ENCODE measurements around the gene SYTL1. TPM values are rescaled to one million over a fixed set of nuclear protein-coding genes. Genes with fewer than 3 reads are reported as not detected.

Gene SYTL1
- total RNA-seq, 4 donors from 2014 or later, result 0.81 to 4.8 (median 2.7) TPM

DNA sequence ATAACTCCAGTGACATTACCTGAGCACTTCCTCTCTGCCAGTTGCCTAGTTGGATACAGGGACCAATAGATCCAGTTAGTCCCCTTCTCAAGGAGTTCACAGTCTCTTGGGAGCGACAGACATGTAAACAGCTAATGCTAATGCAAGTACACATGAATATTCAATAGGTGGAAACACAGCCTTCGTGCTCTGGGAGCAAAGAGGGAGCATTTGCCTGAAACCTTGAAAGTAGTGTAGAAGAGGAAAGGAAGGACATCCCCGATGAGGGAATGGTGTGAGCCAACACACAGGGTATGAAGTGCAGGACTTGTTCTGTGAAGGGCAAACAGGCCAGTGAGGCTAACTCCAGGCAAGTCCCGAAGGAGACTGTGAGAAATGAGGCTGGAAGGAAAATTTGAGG is 23.7 kb upstream of the SYTL1 start:
- TF ChIP-seq POLR2AphosphoS5 (IDR thresholded peaks at IDR 0.05) (no peak), EP300 (IDR thresholded peaks at IDR 0.05) (no peak), POLR2A (IDR thresholded peaks at IDR 0.05) (no peak), CTCF (IDR thresholded peaks at IDR 0.05) (no peak)
- 7 to 15% methylated on average over 2 to 4 of the region's 4 CpGs for WGBS, 2 donors (ENCODE audit: low coverage in 1 of 2)
- Histone ChIP-seq H3K4me3 (no peak overlapping the region), H3K9me3 (no peaks in the 10 kb centered on the region), H3K27me3 (no peaks in the 10 kb centered on the region), H3K36me3 (no peaks in the 10 kb centered on the region), H3K4me1 (peaks cover 0 to 13% (median 4%) of the 10 kb centered on the region in 3 donors), H3K27ac (no peak overlapping the region)
- ATAC-seq, result no peak

DNA sequence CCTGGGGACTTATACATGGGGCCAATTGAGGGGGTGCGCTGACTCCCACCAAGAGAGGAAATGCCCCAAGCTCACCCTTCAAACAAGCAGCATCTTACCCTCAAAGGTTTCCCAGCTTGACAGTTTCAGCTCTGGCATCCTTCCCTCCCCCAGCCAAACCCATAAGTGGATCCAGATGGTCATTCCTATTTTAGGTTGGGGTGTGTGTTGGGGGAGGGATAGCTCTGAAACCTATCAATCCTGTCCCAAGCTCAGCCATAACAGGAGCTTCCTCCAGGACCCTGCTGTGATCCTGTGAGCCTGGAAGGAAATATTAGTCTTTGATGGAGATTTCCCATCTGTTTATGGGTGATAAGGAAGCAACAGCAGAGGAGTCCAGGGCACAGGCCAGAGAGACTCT is 23.2 kb upstream of the SYTL1 start:
- H3K4me1 ChIP-seq, result peaks cover 0 to 18% (median 8%) of the 10 kb centered on the region in 3 donors
- no peak overlapping the region for H3K27ac ChIP-seq
- H3K9me3 ChIP-seq, result no peaks in the 10 kb centered on the region
- 25% methylated on average over 1 of the region's 1 CpG; no CpG with 5 or more reads in 1 of the 2 donors for WGBS, 2 donors (ENCODE audit: low coverage in 1 of 2)
- H3K27me3 ChIP-seq, result no peaks in the 10 kb centered on the region
- H3K4me3 ChIP-seq, result no peak overlapping the region
- no peak for ATAC-seq
- no peaks in the 10 kb centered on the region for H3K36me3 ChIP-seq
- TF ChIP-seq POLR2A (IDR thresholded peaks at IDR 0.05) (no peak), POLR2AphosphoS5 (IDR thresholded peaks at IDR 0.05) (no peak), CTCF (IDR thresholded peaks at IDR 0.05) (no peak)

- H3K4me3 ChIP-seq, result peak within 1 kb of the TSS; percentile 81 to 83
- peak; percentile 99 for ATAC-seq
- H3K4me1 ChIP-seq, result peaks cover 0 to 51% (median 13%) of the 10 kb centered on the region in 3 donors
- H3K27ac ChIP-seq, result peak within 1 kb of the TSS; percentile 70 to 92 (median 90)
- no peaks in the 10 kb centered on the region for H3K9me3 ChIP-seq
- H3K36me3 ChIP-seq, result peaks cover 0 to 31% of the 10 kb centered on the region in 2 donors
- WGBS, 2 donors (ENCODE audit: low coverage in 1 of 2), result 0% methylated on average over 1 of the region's 67 CpGs
- peak; percentile 57 to 63 for TF ChIP-seq POLR2A (IDR thresholded peaks at IDR 0.05)
- no peak for TF ChIP-seq EP300 (IDR thresholded peaks at IDR 0.05)
- peak; percentile 86 for TF ChIP-seq POLR2AphosphoS5 (IDR thresholded peaks at IDR 0.05)
- TF ChIP-seq CTCF (IDR thresholded peaks at IDR 0.05), result peak in 3 of 4 experiments; percentile 40 to 69 (median 57)
- no peaks in the 10 kb centered on the region for H3K27me3 ChIP-seq
Observed at GRCh38 chr1:27321813-27322568, 19.8 kb upstream of the SYTL1 start, which contains the start of gene TMEM222. Gene TMEM222, plus strand, starts transcription at chr1:27322163. Its CDS starts 35 bp downstream, at chr1:27322198.

DNA sequence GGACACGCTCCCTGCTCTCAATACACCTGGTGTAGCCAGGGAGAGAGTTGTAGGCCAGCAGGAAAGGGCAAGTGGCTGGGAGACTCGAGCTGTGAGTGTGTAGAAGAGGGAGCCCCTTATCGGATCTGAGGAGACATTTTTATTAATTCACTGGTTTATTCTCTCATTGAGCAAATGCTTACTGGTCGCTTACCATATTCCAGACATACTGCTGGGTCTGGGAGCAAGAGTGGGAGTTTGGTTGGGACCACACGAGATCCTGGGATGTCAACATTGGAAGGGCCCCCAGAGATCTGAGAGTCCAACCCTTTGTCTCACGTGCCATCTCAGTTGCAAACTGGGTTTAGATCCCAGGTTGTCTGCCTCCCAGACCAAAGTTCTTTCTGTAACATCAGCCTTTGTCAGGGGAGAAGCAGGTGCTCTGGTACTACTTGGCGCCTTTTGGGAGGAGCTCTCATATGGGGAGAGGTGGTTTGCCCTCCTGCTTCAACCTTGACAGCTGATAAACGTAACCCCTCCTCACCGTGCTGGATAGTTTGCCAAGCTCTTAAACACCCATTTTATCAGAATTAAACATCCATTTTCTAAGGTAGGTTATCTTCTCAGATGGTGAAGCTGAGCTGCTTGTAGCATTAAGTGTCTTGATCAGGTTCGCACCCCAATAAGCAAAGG is 19.1 kb upstream of the SYTL1 start:
- H3K9me3 ChIP-seq, result no peaks in the 10 kb centered on the region
- peaks cover 0 to 58% (median 13%) of the 10 kb centered on the region in 3 donors for H3K4me1 ChIP-seq
- 23 to 34% methylated on average over 4 to 6 of the region's 10 CpGs for WGBS, 2 donors (ENCODE audit: low coverage in 1 of 2)
- TF ChIP-seq EP300 (IDR thresholded peaks at IDR 0.05) (no peak), POLR2AphosphoS5 (IDR thresholded peaks at IDR 0.05) (no peak), POLR2A (IDR thresholded peaks at IDR 0.05) (no peak), CTCF (IDR thresholded peaks at IDR 0.05) (no peak)
- no peaks in the 10 kb centered on the region for H3K27me3 ChIP-seq
- no peak for ATAC-seq
- H3K27ac ChIP-seq, result peak overlapping the region; percentile 70 to 92 (median 90)
- H3K36me3 ChIP-seq, result peaks cover 0 to 38% of the 10 kb centered on the region in 2 donors
- H3K4me3 ChIP-seq, result peak overlapping the region; percentile 81 to 83
